ENCODE measurements around the gene TEX101. TPM values are rescaled to one million over a fixed set of nuclear protein-coding genes. Genes with fewer than 3 reads are reported as not detected.
"Not testable (repeated sequence)": the region's sequence is repeated elsewhere in the genome, so short reads cannot be mapped to it uniquely, and the experiment has no call there.

Gene TEX101
- total RNA-seq, 5 donors from 2014 or later (not counting 1 experiment from before 2014, with no cell fraction given): not detected

- H3K4me3 ChIP-seq (ENCODE audit: control insufficient read depth in 1 of 2, extremely low read depth in 1 of 2, low read length in 1 of 2); H3K27me3 ChIP-seq (replicated peaks in 1 of 2; ENCODE audit: control insufficient read depth in 2 of 2, extremely low read depth in 1 of 2, insufficient read depth in 2 of 2, low read length in 1 of 2); H3K27ac Mint-ChIP-seq; CTCF ChIA-PET; H3K4me3 Mint-ChIP-seq; H3K4me1 ChIP-seq (ENCODE audit: control insufficient read depth in 1 of 2, extremely low read depth in 1 of 2, insufficient read depth in 2 of 2, low read length in 2 of 2); H3K9me3 ChIP-seq; H3K27ac ChIP-seq (ENCODE audit: low read length); ATAC-seq (replicated peaks in 1 of 4); H3K9me3 Mint-ChIP-seq; DNase-seq; H3K36me3 Mint-ChIP-seq; POLR2A ChIA-PET; H3K4me1 Mint-ChIP-seq; H3K36me3 ChIP-seq (ENCODE audit: control insufficient read depth in 2 of 2, extremely low read depth in 1 of 2, insufficient read depth in 1 of 2, low read length in 1 of 2): not testable (repeated sequence)
- peaks cover 24 to 32% of the 10 kb centered on the region in 2 donors for H3K27me3 Mint-ChIP-seq
- no CpG with 5 or more reads among the region's 6 CpGs for WGBS (ENCODE audit: insufficient coverage)
Observed at GRCh38 chr19:43391552-43391935, 23.1 kb upstream of the TEX101 start.

GRCh38 chr19:43393501-43393900 lies 21.2 kb upstream of the TEX101 start:
- CTCF ChIA-PET; H3K9me3 Mint-ChIP-seq; DNase-seq; H3K4me1 ChIP-seq (ENCODE audit: control insufficient read depth in 1 of 2, extremely low read depth in 1 of 2, insufficient read depth in 2 of 2, low read length in 2 of 2); H3K9me3 ChIP-seq; H3K4me3 ChIP-seq (ENCODE audit: control insufficient read depth in 1 of 2, extremely low read depth in 1 of 2, low read length in 1 of 2); H3K27ac ChIP-seq (ENCODE audit: low read length); H3K36me3 Mint-ChIP-seq; H3K4me1 Mint-ChIP-seq; H3K27ac Mint-ChIP-seq; POLR2A ChIA-PET; H3K36me3 ChIP-seq (ENCODE audit: control insufficient read depth in 2 of 2, extremely low read depth in 1 of 2, insufficient read depth in 1 of 2, low read length in 1 of 2); H3K27me3 ChIP-seq (replicated peaks in 1 of 2; ENCODE audit: control insufficient read depth in 2 of 2, extremely low read depth in 1 of 2, insufficient read depth in 2 of 2, low read length in 1 of 2); ATAC-seq (replicated peaks in 1 of 4); H3K4me3 Mint-ChIP-seq: not testable (repeated sequence)
- H3K27me3 Mint-ChIP-seq: peaks cover 30 to 39% of the 10 kb centered on the region in 2 donors
- no CpG with 5 or more reads among the region's 3 CpGs for WGBS (ENCODE audit: insufficient coverage)

- peaks cover 36 to 47% of the 10 kb centered on the region in 2 donors for H3K27me3 Mint-ChIP-seq
- H3K4me3 Mint-ChIP-seq: no peak overlapping the region
- Histone ChIP-seq H3K27ac (ENCODE audit: low read length) (no peak overlapping the region), H3K4me1 (ENCODE audit: control insufficient read depth in 1 of 2, extremely low read depth in 1 of 2, insufficient read depth in 2 of 2, low read length in 2 of 2) (no peaks in the 10 kb centered on the region), H3K27me3 (replicated peaks in 1 of 2; ENCODE audit: control insufficient read depth in 2 of 2, extremely low read depth in 1 of 2, insufficient read depth in 2 of 2, low read length in 1 of 2) (peaks cover 0 to 8% of the 10 kb centered on the region in 2 experiments), H3K9me3 (no peaks in the 10 kb centered on the region), H3K36me3 (ENCODE audit: control insufficient read depth in 2 of 2, extremely low read depth in 1 of 2, insufficient read depth in 1 of 2, low read length in 1 of 2) (no peaks in the 10 kb centered on the region), H3K4me3 (ENCODE audit: control insufficient read depth in 1 of 2, extremely low read depth in 1 of 2, low read length in 1 of 2) (no peak overlapping the region)
- 90% methylated on average over 5 of the region's 6 CpGs for WGBS (ENCODE audit: insufficient coverage)
- POLR2A ChIA-PET: no interaction called here
- no peak overlapping the region for H3K27ac Mint-ChIP-seq
- no peaks in the 10 kb centered on the region for H3K9me3 Mint-ChIP-seq
- H3K36me3 Mint-ChIP-seq: no peaks in the 10 kb centered on the region
- no peak for ATAC-seq (replicated peaks in 1 of 4)
- no peak for DNase-seq
- CTCF ChIA-PET: no interaction called here
- H3K4me1 Mint-ChIP-seq: no peaks in the 10 kb centered on the region
Observed at GRCh38 chr19:43395561-43395960, 19.1 kb upstream of the TEX101 start.

- DNase-seq (no peak), ATAC-seq (replicated peaks in 1 of 4) (no peak)
- H3K4me1 Mint-ChIP-seq: no peaks in the 10 kb centered on the region
- Histone ChIP-seq H3K27ac (ENCODE audit: low read length) (no peak overlapping the region), H3K4me3 (ENCODE audit: control insufficient read depth in 1 of 2, extremely low read depth in 1 of 2, low read length in 1 of 2) (no peak overlapping the region), H3K36me3 (ENCODE audit: control insufficient read depth in 2 of 2, extremely low read depth in 1 of 2, insufficient read depth in 1 of 2, low read length in 1 of 2) (no peaks in the 10 kb centered on the region), H3K9me3 (no peaks in the 10 kb centered on the region), H3K27me3 (replicated peaks in 1 of 2; ENCODE audit: control insufficient read depth in 2 of 2, extremely low read depth in 1 of 2, insufficient read depth in 2 of 2, low read length in 1 of 2) (peaks cover 0 to 22% of the 10 kb centered on the region in 2 experiments), H3K4me1 (ENCODE audit: control insufficient read depth in 1 of 2, extremely low read depth in 1 of 2, insufficient read depth in 2 of 2, low read length in 2 of 2) (no peaks in the 10 kb centered on the region)
- H3K27ac Mint-ChIP-seq: no peak overlapping the region
- POLR2A ChIA-PET: no interaction called here
- no peaks in the 10 kb centered on the region for H3K9me3 Mint-ChIP-seq
- no peak overlapping the region for H3K4me3 Mint-ChIP-seq
- H3K27me3 Mint-ChIP-seq: peaks cover 8 to 14% of the 10 kb centered on the region in 2 donors
- WGBS (ENCODE audit: insufficient coverage): 77% methylated on average over 12 of the region's 24 CpGs
- no peaks in the 10 kb centered on the region for H3K36me3 Mint-ChIP-seq
- CTCF ChIA-PET: no interaction called here
Observed at GRCh38 chr19:43406297-43406696, 8.4 kb upstream of the TEX101 start.

- DNase-seq: no peak
- H3K4me1 ChIP-seq (ENCODE audit: control insufficient read depth in 1 of 2, extremely low read depth in 1 of 2, insufficient read depth in 2 of 2, low read length in 2 of 2): no peaks in the 10 kb centered on the region
- no peak overlapping the region for H3K4me3 ChIP-seq (ENCODE audit: control insufficient read depth in 1 of 2, extremely low read depth in 1 of 2, low read length in 1 of 2)
- Mint-ChIP-seq H3K27me3 (peaks cover 8 to 9% of the 10 kb centered on the region in 2 donors), H3K4me3 (no peak overlapping the region), H3K9me3 (no peaks in the 10 kb centered on the region), H3K4me1 (no peaks in the 10 kb centered on the region), H3K36me3 (no peaks in the 10 kb centered on the region), H3K27ac (no peak overlapping the region)
- peaks cover 0 to 22% of the 10 kb centered on the region in 2 experiments for H3K27me3 ChIP-seq (replicated peaks in 1 of 2; ENCODE audit: control insufficient read depth in 2 of 2, extremely low read depth in 1 of 2, insufficient read depth in 2 of 2, low read length in 1 of 2)
- ATAC-seq (replicated peaks in 1 of 4): no peak
- ChIA-PET POLR2A (no interaction called here), CTCF (no interaction called here)
- no peak overlapping the region for H3K27ac ChIP-seq (ENCODE audit: low read length)
- no peaks in the 10 kb centered on the region for H3K9me3 ChIP-seq
- no peaks in the 10 kb centered on the region for H3K36me3 ChIP-seq (ENCODE audit: control insufficient read depth in 2 of 2, extremely low read depth in 1 of 2, insufficient read depth in 1 of 2, low read length in 1 of 2)
- 85% methylated on average over 21 of the region's 22 CpGs for WGBS (ENCODE audit: insufficient coverage)
Observed at GRCh38 chr19:43407416-43408005, 7.2 kb upstream of the TEX101 start.

GRCh38 chr19:43408043-43408442 lies 6.6 kb upstream of the TEX101 start:
- no peaks in the 10 kb centered on the region for H3K4me1 ChIP-seq (ENCODE audit: control insufficient read depth in 1 of 2, extremely low read depth in 1 of 2, insufficient read depth in 2 of 2, low read length in 2 of 2)
- DNase-seq: no peak
- H3K4me3 ChIP-seq (ENCODE audit: control insufficient read depth in 1 of 2, extremely low read depth in 1 of 2, low read length in 1 of 2): no peak overlapping the region
- no peaks in the 10 kb centered on the region for H3K36me3 ChIP-seq (ENCODE audit: control insufficient read depth in 2 of 2, extremely low read depth in 1 of 2, insufficient read depth in 1 of 2, low read length in 1 of 2)
- Mint-ChIP-seq H3K9me3 (no peaks in the 10 kb centered on the region), H3K27ac (no peak overlapping the region), H3K4me1 (no peaks in the 10 kb centered on the region), H3K36me3 (no peaks in the 10 kb centered on the region), H3K4me3 (no peak overlapping the region), H3K27me3 (peaks cover 4 to 9% of the 10 kb centered on the region in 2 donors)
- no peak for ATAC-seq (replicated peaks in 1 of 4)
- 87% methylated on average over 27 of the region's 34 CpGs for WGBS (ENCODE audit: insufficient coverage)
- no peak overlapping the region for H3K27ac ChIP-seq (ENCODE audit: low read length)
- ChIA-PET POLR2A (no interaction called here), CTCF (no interaction called here)
- peaks cover 0 to 22% of the 10 kb centered on the region in 2 experiments for H3K27me3 ChIP-seq (replicated peaks in 1 of 2; ENCODE audit: control insufficient read depth in 2 of 2, extremely low read depth in 1 of 2, insufficient read depth in 2 of 2, low read length in 1 of 2)
- H3K9me3 ChIP-seq: no peaks in the 10 kb centered on the region

GRCh38 chr19:43409415-43409814 lies 5.3 kb upstream of the TEX101 start:
- POLR2A ChIA-PET: no interaction called here
- no peaks in the 10 kb centered on the region for H3K36me3 Mint-ChIP-seq
- DNase-seq (no peak), ATAC-seq (replicated peaks in 1 of 4) (no peak)
- H3K9me3 Mint-ChIP-seq: no peaks in the 10 kb centered on the region
- H3K4me1 ChIP-seq (ENCODE audit: control insufficient read depth in 1 of 2, extremely low read depth in 1 of 2, insufficient read depth in 2 of 2, low read length in 2 of 2): no peaks in the 10 kb centered on the region
- no peaks in the 10 kb centered on the region for H3K9me3 ChIP-seq
- CTCF ChIA-PET: no interaction called here
- no peak overlapping the region for H3K4me3 ChIP-seq (ENCODE audit: control insufficient read depth in 1 of 2, extremely low read depth in 1 of 2, low read length in 1 of 2)
- H3K27ac Mint-ChIP-seq: no peak overlapping the region
- H3K27me3 Mint-ChIP-seq: peaks cover 2 to 9% of the 10 kb centered on the region in 2 donors
- H3K4me1 Mint-ChIP-seq: no peaks in the 10 kb centered on the region
- peaks cover 0 to 25% of the 10 kb centered on the region in 2 experiments for H3K27me3 ChIP-seq (replicated peaks in 1 of 2; ENCODE audit: control insufficient read depth in 2 of 2, extremely low read depth in 1 of 2, insufficient read depth in 2 of 2, low read length in 1 of 2)
- 100% methylated on average over 1 of the region's 1 CpG for WGBS (ENCODE audit: insufficient coverage)
- no peaks in the 10 kb centered on the region for H3K36me3 ChIP-seq (ENCODE audit: control insufficient read depth in 2 of 2, extremely low read depth in 1 of 2, insufficient read depth in 1 of 2, low read length in 1 of 2)
- H3K4me3 Mint-ChIP-seq: no peak overlapping the region
- no peak overlapping the region for H3K27ac ChIP-seq (ENCODE audit: low read length)

All from T-cell (primary cell).